ENCODE measurements around the gene MMP21.

The MMP21 gene

GRCh38 chr10:125788156-125789034 lies 12.8 kb upstream of the MMP21 start:
- no peak for DNase-seq

- no peak for DNase-seq
These were observed 10.2 kb upstream of the MMP21 start for GRCh38 chr10:125785791-125786190.

- DNase-seq, result no peak
These were observed 8.3 kb upstream of the MMP21 start for GRCh38 chr10:125783957-125784356.

- no peak for DNase-seq
These were observed 7.8 kb upstream of the MMP21 start for GRCh38 chr10:125783408-125783807.

GRCh38 chr10:125782616-125783015 lies 7.0 kb upstream of the MMP21 start:
- DNase-seq, result no peak

- no peak for DNase-seq
These were observed 6.4 kb upstream of the MMP21 start for GRCh38 chr10:125782054-125782453.

- DNase-seq, result no peak
These were observed 5.8 kb upstream of the MMP21 start for GRCh38 chr10:125781374-125781773.

GRCh38 chr10:125779403-125780327 lies 4.0 kb upstream of the MMP21 start:
- DNase-seq, result no peak

GRCh38 chr10:125778556-125778955 lies 2.9 kb upstream of the MMP21 start:
- DNase-seq, result no peak

- no peak for DNase-seq
These were observed 2.2 kb upstream of the MMP21 start for GRCh38 chr10:125777806-125778205.

GRCh38 chr10:125774581-125775191 lies 935 bp downstream of the MMP21 start:
- no peak for DNase-seq

GRCh38 chr10:125773687-125774543 lies 1.7 kb downstream of the MMP21 start:
- no peak for DNase-seq

GRCh38 chr10:125772864-125773180 lies 2.8 kb downstream of the MMP21 start:
- DNase-seq, result no peak

- DNase-seq, result no peak
These were observed 3.3 kb downstream of the MMP21 start for GRCh38 chr10:125772112-125772863.

- DNase-seq, result no peak
These were observed 4.8 kb downstream of the MMP21 start for GRCh38 chr10:125770844-125771243.

- DNase-seq, result no peak
These were observed 6.4 kb downstream of the MMP21 start for GRCh38 chr10:125769175-125769574.

- DNase-seq, result no peak
These were observed 7.3 kb downstream of the MMP21 start for GRCh38 chr10:125768219-125768855.

GRCh38 chr10:125766511-125766910 lies 9.1 kb downstream of the MMP21 start:
- no peak for DNase-seq

- no peak for DNase-seq
These were observed 9.8 kb downstream of the MMP21 start for GRCh38 chr10:125765835-125766234.

- DNase-seq, result no peak
These were observed 12.7 kb downstream of the MMP21 start for GRCh38 chr10:125762692-125763648.
